Neural cell (in vitro differentiated cells): ENCODE results near the gene BTG1. TPM values are rescaled to one million over a fixed set of nuclear protein-coding genes. Genes with fewer than 3 reads are reported as not detected.

Source experiments
- H2AFZ ChIP-seq: fragments of 200-600, 300-800 bp; sonication (generic), shearing (Covaris generic); 2 replicates; pipeline ENCODE4 v1.6.0; 2014; ENCODE audit warnings: low read depth, mild to moderate bottlenecking, antibody characterized with exemption, low read length, moderate library complexity
- H3F3A ChIP-seq: fragments of 200-600 bp; shearing (Covaris generic); 2 replicates; pipeline ENCODE4 v1.6.1; 2016; ENCODE audit warnings: mild to moderate bottlenecking, moderate library complexity, mixed read lengths, antibody characterized with exemption, low read length; ENCODE audit not compliant: insufficient read depth, poor library complexity, severe bottlenecking
- H3K27ac ChIP-seq: fragments of 200-600, 300-800 bp; sonication (generic), shearing (Covaris generic); 2 replicates; pipeline ENCODE4 v1.5.1; 2014; ENCODE audit warnings: mild to moderate bottlenecking, low read length, moderate library complexity
- H3K27me3 ChIP-seq: fragments of 300-800, 200-600 bp; sonication (generic), shearing (Covaris generic); 2 replicates; pipeline ENCODE4 v1.6.0; 2014; ENCODE audit warnings: mild to moderate bottlenecking, low read depth, low read length, moderate library complexity; ENCODE audit not compliant: insufficient read depth
- H3K36me3 ChIP-seq: fragments of 300-800, 200-600 bp; sonication (generic), shearing (Covaris generic); 2 replicates; pipeline ENCODE4 v1.5.1; 2014; ENCODE audit warnings: mild to moderate bottlenecking, antibody characterized with exemption, low read length, moderate library complexity; ENCODE audit not compliant: insufficient read depth
- H3K4me2 ChIP-seq: fragments of 300-800, 200-600 bp; sonication (generic), shearing (Covaris generic); 2 replicates; pipeline ENCODE4 v1.6.0; 2014; ENCODE audit warnings: mild to moderate bottlenecking, low read length
- H3K4me3 ChIP-seq: fragments of 300-800, 200-600 bp; sonication (generic), shearing (Covaris generic); 2 replicates; pipeline ENCODE4 v1.5.1; 2014; ENCODE audit warnings: mild to moderate bottlenecking, low read length, moderate library complexity
- H3K79me2 ChIP-seq: fragments of 200-600 bp; shearing (Covaris generic); replicated peaks from 2 replicates; pipeline ENCODE4 v1.6.0; 2014; ENCODE audit warnings: mild to moderate bottlenecking, low read length, moderate library complexity; ENCODE audit not compliant: insufficient read depth
- H3K9ac ChIP-seq: fragments of 300-800, 200-600 bp; sonication (generic), shearing (Covaris generic); 2 replicates; pipeline ENCODE4 v1.6.1; 2016; ENCODE audit warnings: mild to moderate bottlenecking, low read length, mixed read lengths
- H3K9me2 ChIP-seq: fragments of 200-600 bp; shearing (Covaris generic); 2 replicates; pipeline ENCODE4 v1.6.1; 2016; ENCODE audit warnings: mild to moderate bottlenecking, low read length, mixed read lengths; ENCODE audit not compliant: insufficient read depth
- H3K9me3 ChIP-seq: fragments of 200-600, 300-800 bp; sonication (generic), shearing (Covaris generic); 2 replicates; pipeline ENCODE4 v1.6.1; 2016; ENCODE audit warnings: mild to moderate bottlenecking, mixed run types, low read length, moderate library complexity, mixed read lengths
- H4K20me1 ChIP-seq: fragments of 200-600 bp; shearing (Covaris generic); 2 replicates; pipeline ENCODE4 v1.6.1; 2016; ENCODE audit warnings: mild to moderate bottlenecking, mixed run types; ENCODE audit not compliant: insufficient read depth
- EP300 ChIP-seq: fragments of 450-650 bp; conservative IDR thresholded peaks from 2 replicates; pipeline ENCODE4 v1.6.1; 2014; ENCODE audit warnings: antibody characterized with exemption, mild to moderate bottlenecking, moderate library complexity; ENCODE audit not compliant: poor library complexity, severe bottlenecking
- EZH2 ChIP-seq: fragments of 200-600, 300-800 bp; shearing (Covaris generic), sonication (generic); IDR thresholded peaks from 2 replicates; pipeline ENCODE4 v1.6.1; 2014; ENCODE audit warnings: antibody characterized with exemption, low read length, borderline replicate concordance, mild to moderate bottlenecking; ENCODE audit not compliant: insufficient read depth, poor library complexity, severe bottlenecking
- MXI1 ChIP-seq: fragments of 450-650 bp; conservative IDR thresholded peaks from 2 replicates; pipeline ENCODE4 v1.6.1; 2014; ENCODE audit warnings: antibody characterized with exemption, mild to moderate bottlenecking; ENCODE audit not compliant: poor library complexity, severe bottlenecking
- POLR2AphosphoS5 ChIP-seq: IDR thresholded peaks from 2 replicates; pipeline ENCODE4 v1.6.1; 2012
- RAD21 ChIP-seq: fragments of 450-650 bp; conservative IDR thresholded peaks from 2 replicates; pipeline ENCODE4 v1.6.1; 2014; ENCODE audit warnings: antibody characterized with exemption, mild to moderate bottlenecking, moderate library complexity
- REST ChIP-seq: IDR thresholded peaks from 2 replicates; pipeline ENCODE4 v1.6.1; 2012; ENCODE audit warnings: borderline replicate concordance
- SMC3 ChIP-seq: fragments of 450-650 bp; conservative IDR thresholded peaks from 2 replicates; pipeline ENCODE4 v1.6.1; 2014; ENCODE audit warnings: antibody characterized with exemption, mild to moderate bottlenecking, moderate library complexity; ENCODE audit not compliant: poor library complexity
- TAF1 ChIP-seq: IDR thresholded peaks from 2 replicates; pipeline ENCODE4 v1.6.1; 2012; ENCODE audit warnings: low read depth
- polyA plus RNA-seq: library from polyadenylated mRNA; depleted of rRNA; stranded (reverse); fragments of >200 nt; gene quantifications from 2 replicates; pipeline ENCODE4 v1.2.3, GENCODE V29; 2014
- TF ChIP-seq, protein P1 (sequence below): fragments of 450-650 bp; IDR thresholded peaks from 2 replicates; pipeline ENCODE4 v1.5.1; 2014; ENCODE audit warnings: antibody characterized with exemption, mild to moderate bottlenecking, moderate library complexity; ENCODE audit not compliant: poor library complexity, severe bottlenecking

The BTG1 gene
- polyA plus RNA-seq, 1 donor from 2014 or later: 12.9 TPM

- Histone ChIP-seq H3K4me2 (peak overlapping the region; percentile 91), H2AFZ (peak overlapping the region; percentile 5), H3K36me3 (peaks cover 9% of the 10 kb centered on the region), H3K79me2 (peaks cover 66% of the 10 kb centered on the region), H3F3A (no peaks in the 10 kb centered on the region), H3K27me3 (no peaks in the 10 kb centered on the region), H4K20me1 (peaks cover 16% of the 10 kb centered on the region), H3K27ac (peak overlapping the region; percentile 86), H3K9ac (peak overlapping the region; percentile 91), H3K9me3 (no peaks in the 10 kb centered on the region), H3K9me2 (no peaks in the 10 kb centered on the region), H3K4me3 (peak overlapping the region; percentile 87)
- TF ChIP-seq SMC3 (peak; percentile 85), POLR2AphosphoS5 (peak; percentile 20), RAD21 (peak; percentile 73), EP300 (no peak), EZH2 (no peak), TAF1 (peak; percentile 51), REST (peak; percentile 11), MXI1 (peak; percentile 33)
- TF ChIP-seq, protein P1, sequence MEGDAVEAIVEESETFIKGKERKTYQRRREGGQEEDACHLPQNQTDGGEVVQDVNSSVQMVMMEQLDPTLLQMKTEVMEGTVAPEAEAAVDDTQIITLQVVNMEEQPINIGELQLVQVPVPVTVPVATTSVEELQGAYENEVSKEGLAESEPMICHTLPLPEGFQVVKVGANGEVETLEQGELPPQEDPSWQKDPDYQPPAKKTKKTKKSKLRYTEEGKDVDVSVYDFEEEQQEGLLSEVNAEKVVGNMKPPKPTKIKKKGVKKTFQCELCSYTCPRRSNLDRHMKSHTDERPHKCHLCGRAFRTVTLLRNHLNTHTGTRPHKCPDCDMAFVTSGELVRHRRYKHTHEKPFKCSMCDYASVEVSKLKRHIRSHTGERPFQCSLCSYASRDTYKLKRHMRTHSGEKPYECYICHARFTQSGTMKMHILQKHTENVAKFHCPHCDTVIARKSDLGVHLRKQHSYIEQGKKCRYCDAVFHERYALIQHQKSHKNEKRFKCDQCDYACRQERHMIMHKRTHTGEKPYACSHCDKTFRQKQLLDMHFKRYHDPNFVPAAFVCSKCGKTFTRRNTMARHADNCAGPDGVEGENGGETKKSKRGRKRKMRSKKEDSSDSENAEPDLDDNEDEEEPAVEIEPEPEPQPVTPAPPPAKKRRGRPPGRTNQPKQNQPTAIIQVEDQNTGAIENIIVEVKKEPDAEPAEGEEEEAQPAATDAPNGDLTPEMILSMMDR: peak; percentile 79
Measured at GRCh38 chr12:92143686-92144630, 1.7 kb downstream of the BTG1 start.

DNA sequence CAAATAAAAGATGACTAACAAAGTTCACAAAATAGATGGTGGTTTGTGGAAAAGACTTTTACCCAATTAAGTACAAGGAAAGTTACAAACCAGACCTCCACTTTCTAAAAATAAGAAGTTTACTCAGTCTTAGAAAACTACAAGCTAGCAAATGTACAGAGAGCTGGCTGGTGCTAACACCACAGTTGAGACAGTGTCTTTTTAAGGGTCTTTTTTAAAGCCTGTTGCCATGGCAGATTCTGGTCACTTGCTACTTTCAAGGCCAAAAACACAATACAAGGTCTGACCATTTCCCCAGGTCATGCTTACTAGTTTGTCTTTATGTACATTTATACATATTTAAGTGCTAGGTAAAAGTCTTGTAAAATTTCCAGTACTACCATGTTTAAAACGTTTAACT is 2.4 kb downstream of the BTG1 start:
- H3K27me3 ChIP-seq: no peaks in the 10 kb centered on the region
- H3K4me3 ChIP-seq: peak overlapping the region; percentile 87
- TF ChIP-seq REST (no peak), EP300 (no peak), RAD21 (no peak), POLR2AphosphoS5 (no peak), TAF1 (no peak), EZH2 (no peak), MXI1 (no peak), SMC3 (no peak)
- TF ChIP-seq, protein P1: no peak
- peaks cover 16% of the 10 kb centered on the region for H4K20me1 ChIP-seq
- no peak overlapping the region for H2AFZ ChIP-seq
- H3K4me2 ChIP-seq: peak overlapping the region; percentile 91
- no peaks in the 10 kb centered on the region for H3K9me3 ChIP-seq
- peaks cover 9% of the 10 kb centered on the region for H3K36me3 ChIP-seq
- H3K9me2 ChIP-seq: no peaks in the 10 kb centered on the region
- peak overlapping the region; percentile 86 for H3K27ac ChIP-seq
- peak overlapping the region; percentile 91 for H3K9ac ChIP-seq
- no peaks in the 10 kb centered on the region for H3F3A ChIP-seq
- peaks cover 73% of the 10 kb centered on the region for H3K79me2 ChIP-seq
